ENCODE data around the gene CTLA4.

CTLA4 gene

GRCh38 chr2:203894262-203894661 lies 26.7 kb downstream of the CTLA4 start:
- no peaks in the 10 kb centered on the region for H3K79me2 ChIP-seq (ENCODE audit: low read length)
- H3K4me1 ChIP-seq (ENCODE audit: low read length), result peaks cover 77% of the 10 kb centered on the region
- peak overlapping the region; percentile 50 for H3K4me2 ChIP-seq (ENCODE audit: low read length)
- no peak overlapping the region; the same call in 1 of the 2 replicates for H3K9ac ChIP-seq (ENCODE audit: low read length)
- no peaks in the 10 kb centered on the region for H3K9me3 ChIP-seq (ENCODE audit: insufficient read depth, low read length)
- H3K36me3 ChIP-seq (replicated peaks; ENCODE audit: low read depth, low read length), result no peaks in the 10 kb centered on the region
- no peak overlapping the region for H2AFZ ChIP-seq (ENCODE audit: low read depth, low read length)
- no peaks in the 10 kb centered on the region for H4K20me1 ChIP-seq (ENCODE audit: insufficient read depth, low read length)
- H3K27me3 ChIP-seq (ENCODE audit: low read depth, low read length), result no peaks in the 10 kb centered on the region
- H3K27ac ChIP-seq (ENCODE audit: low read length), result no peak overlapping the region
- TF ChIP-seq EZH2phosphoT487 (IDR thresholded peaks at IDR 0.05; ENCODE audit: low read depth), result no peak
- TF ChIP-seq CTCF (IDR thresholded peaks at IDR 0.05; ENCODE audit: low read depth, low read length), result no peak
- H3K4me3 ChIP-seq (ENCODE audit: low read length), result no peak overlapping the region

GRCh38 chr2:203897544-203897943 lies 30.0 kb downstream of the CTLA4 start:
- H3K4me2 ChIP-seq (ENCODE audit: low read length), result peak overlapping the region; percentile 69
- H4K20me1 ChIP-seq (ENCODE audit: insufficient read depth, low read length), result no peaks in the 10 kb centered on the region
- H3K9ac ChIP-seq (ENCODE audit: low read length), result peak overlapping the region; percentile 53
- TF ChIP-seq CTCF (IDR thresholded peaks at IDR 0.05; ENCODE audit: low read depth, low read length) (no peak), EZH2phosphoT487 (IDR thresholded peaks at IDR 0.05; ENCODE audit: low read depth) (no peak)
- peak overlapping the region; percentile 33; the same call in 1 of the 2 replicates for H3K4me3 ChIP-seq (ENCODE audit: low read length)
- peaks cover 8% of the 10 kb centered on the region; the same call in 1 of the 2 replicates for H3K9me3 ChIP-seq (ENCODE audit: insufficient read depth, low read length)
- H3K27ac ChIP-seq (ENCODE audit: low read length), result peak overlapping the region; percentile 75
- no peaks in the 10 kb centered on the region for H3K27me3 ChIP-seq (ENCODE audit: low read depth, low read length)
- no peak overlapping the region for H2AFZ ChIP-seq (ENCODE audit: low read depth, low read length)
- peaks cover 5% of the 10 kb centered on the region for H3K36me3 ChIP-seq (replicated peaks; ENCODE audit: low read depth, low read length)
- no peaks in the 10 kb centered on the region for H3K79me2 ChIP-seq (ENCODE audit: low read length)
- H3K4me1 ChIP-seq (ENCODE audit: low read length), result peaks cover 51% of the 10 kb centered on the region

- Histone ChIP-seq H3K36me3 (replicated peaks; ENCODE audit: low read depth, low read length) (peaks cover 8% of the 10 kb centered on the region), H3K9ac (ENCODE audit: low read length) (no peak overlapping the region), H3K27me3 (ENCODE audit: low read depth, low read length) (no peaks in the 10 kb centered on the region), H3K4me1 (ENCODE audit: low read length) (peaks cover 48% of the 10 kb centered on the region), H4K20me1 (ENCODE audit: insufficient read depth, low read length) (no peaks in the 10 kb centered on the region), H2AFZ (ENCODE audit: low read depth, low read length) (no peak overlapping the region), H3K9me3 (ENCODE audit: insufficient read depth, low read length) (peaks cover 9% of the 10 kb centered on the region; the same call in 1 of the 2 replicates), H3K79me2 (ENCODE audit: low read length) (no peaks in the 10 kb centered on the region), H3K4me2 (ENCODE audit: low read length) (no peak overlapping the region), H3K27ac (ENCODE audit: low read length) (no peak overlapping the region), H3K4me3 (ENCODE audit: low read length) (no peak overlapping the region)
- TF ChIP-seq CTCF (IDR thresholded peaks at IDR 0.05; ENCODE audit: low read depth, low read length), result no peak
- TF ChIP-seq EZH2phosphoT487 (IDR thresholded peaks at IDR 0.05; ENCODE audit: low read depth), result no peak
Measured at GRCh38 chr2:203898657-203899056, 31.1 kb downstream of the CTLA4 start.

GRCh38 chr2:203900253-203900652 lies 32.7 kb downstream of the CTLA4 start:
- Histone ChIP-seq H3K9ac (ENCODE audit: low read length) (no peak overlapping the region), H3K36me3 (replicated peaks; ENCODE audit: low read depth, low read length) (peaks cover 8% of the 10 kb centered on the region), H3K27ac (ENCODE audit: low read length) (no peak overlapping the region), H2AFZ (ENCODE audit: low read depth, low read length) (no peak overlapping the region), H3K4me2 (ENCODE audit: low read length) (no peak overlapping the region), H3K27me3 (ENCODE audit: low read depth, low read length) (no peaks in the 10 kb centered on the region), H3K4me3 (ENCODE audit: low read length) (no peak overlapping the region), H3K79me2 (ENCODE audit: low read length) (no peaks in the 10 kb centered on the region), H3K4me1 (ENCODE audit: low read length) (peaks cover 32% of the 10 kb centered on the region), H3K9me3 (ENCODE audit: insufficient read depth, low read length) (peaks cover 9% of the 10 kb centered on the region; the same call in 1 of the 2 replicates), H4K20me1 (ENCODE audit: insufficient read depth, low read length) (no peaks in the 10 kb centered on the region)
- TF ChIP-seq EZH2phosphoT487 (IDR thresholded peaks at IDR 0.05; ENCODE audit: low read depth) (no peak), CTCF (IDR thresholded peaks at IDR 0.05; ENCODE audit: low read depth, low read length) (no peak)
